Peyer's patch (tissue), 4 donors: ENCODE data around the gene GAS2L1. TPM values are rescaled to one million over a fixed set of nuclear protein-coding genes. Genes with fewer than 3 reads are reported as not detected.

ENCODE experiments used
- DNase-seq, 3 donors: peaks; one replicate each; pipeline ENCODE4 v3.0.0-alpha.2; 2017 to 2019
- H3K27ac ChIP-seq, 4 donors: fragments of 200-600 bp; sonication (generic); one replicate each; pipeline ENCODE4 v1.5.1; 2016 to 2019
- H3K27me3 ChIP-seq, 2 donors: fragments of 200-600 bp; sonication (generic); one replicate each; pipeline ENCODE4 v1.5.1; 2019
- H3K36me3 ChIP-seq, 3 donors: fragments of 200-600 bp; sonication (generic); one replicate each; pipeline ENCODE4 v1.5.1; 2016 to 2019
- H3K4me1 ChIP-seq, 4 donors: fragments of 200-600 bp; sonication (generic); one replicate each; pipeline ENCODE4 v1.5.1; 2016 to 2019
- H3K4me3 ChIP-seq, 4 donors: fragments of 200-600 bp; sonication (generic); 1 replicate in 3 of 4; 2 replicates in 1 of 4; pipeline ENCODE4 v1.5.1; 2016 to 2019; ENCODE audit warnings: mild to moderate bottlenecking in 1 of 4
- H3K9me3 ChIP-seq, 4 donors: fragments of 200-600 bp; sonication (generic); one replicate each; pipeline ENCODE4 v1.5.1; 2016 to 2019; ENCODE audit warnings: mild to moderate bottlenecking in 1 of 4
- CTCF ChIP-seq, 6 experiments: fragments of 450-650 bp in 4 of 6; fragments of 200-600 bp in 2 of 6; sonication (generic) in 1 of 6; IDR thresholded peaks; one replicate each; pipeline ENCODE4 v1.5.1; 2017 to 2019; ENCODE audit warnings: antibody characterized with exemption in 6 of 6, mild to moderate bottlenecking in 3 of 6, moderate library complexity in 1 of 6
- POLR2A ChIP-seq, 2 donors: fragments of 450-650 bp; IDR thresholded peaks; one replicate each; pipeline ENCODE4 v1.5.1; 2017; ENCODE audit warnings: antibody characterized with exemption in 2 of 2, mild to moderate bottlenecking in 2 of 2, moderate library complexity in 2 of 2
- total RNA-seq, 4 donors: library from RNA; depleted of rRNA; stranded (reverse); fragments of >200 nt; gene quantifications; one replicate each; pipeline ENCODE4 v1.1.0, GENCODE V29; 2016

Gene GAS2L1
- total RNA-seq, 4 donors from 2014 or later: 20.6 to 63.1 (median 35.6) TPM

DNA sequence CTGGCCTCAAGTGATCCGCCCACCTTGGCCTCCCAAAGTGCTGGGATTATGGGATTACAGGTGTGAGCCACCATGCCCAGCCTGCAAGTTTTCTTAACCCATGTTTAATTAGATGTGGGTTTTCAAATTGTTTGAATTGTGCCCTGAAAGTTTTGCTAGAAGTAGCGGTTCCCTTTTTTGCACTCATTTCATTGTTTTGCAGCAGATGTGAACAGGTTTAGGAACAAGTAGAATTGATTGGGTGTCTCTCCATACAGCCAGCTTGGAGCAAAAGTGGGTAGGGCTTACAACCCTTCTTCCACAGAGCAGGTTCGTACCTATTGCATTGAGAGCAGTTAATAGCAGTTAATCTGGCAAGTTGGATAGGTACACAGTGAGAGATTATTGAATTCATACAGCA, 22.3 kb upstream of the GAS2L1 start:
- no peak for DNase-seq
- H3K27me3 ChIP-seq: no peaks in the 10 kb centered on the region
- no peak overlapping the region for H3K4me3 ChIP-seq
- H3K4me1 ChIP-seq: no peaks in the 10 kb centered on the region
- H3K27ac ChIP-seq: no peak overlapping the region
- H3K9me3 ChIP-seq: no peaks in the 10 kb centered on the region
- no peak for TF ChIP-seq POLR2A (IDR thresholded peaks at IDR 0.05)
- TF ChIP-seq CTCF (IDR thresholded peaks at IDR 0.05): no peak
- H3K36me3 ChIP-seq: peaks cover 0 to 97% (median 4%) of the 10 kb centered on the region in 3 donors

- TF ChIP-seq POLR2A (IDR thresholded peaks at IDR 0.05): no peak
- TF ChIP-seq CTCF (IDR thresholded peaks at IDR 0.05): no peak
- H3K4me3 ChIP-seq: no peak overlapping the region
- no peak for DNase-seq
- no peaks in the 10 kb centered on the region for H3K27me3 ChIP-seq
- no peak overlapping the region for H3K27ac ChIP-seq
- peaks cover 0 to 99% (median 0%) of the 10 kb centered on the region in 3 donors for H3K36me3 ChIP-seq
- H3K4me1 ChIP-seq: no peaks in the 10 kb centered on the region
- H3K9me3 ChIP-seq: no peaks in the 10 kb centered on the region
Measured at GRCh38 chr22:29288837-29289236, 17.6 kb upstream of the GAS2L1 start.

DNA sequence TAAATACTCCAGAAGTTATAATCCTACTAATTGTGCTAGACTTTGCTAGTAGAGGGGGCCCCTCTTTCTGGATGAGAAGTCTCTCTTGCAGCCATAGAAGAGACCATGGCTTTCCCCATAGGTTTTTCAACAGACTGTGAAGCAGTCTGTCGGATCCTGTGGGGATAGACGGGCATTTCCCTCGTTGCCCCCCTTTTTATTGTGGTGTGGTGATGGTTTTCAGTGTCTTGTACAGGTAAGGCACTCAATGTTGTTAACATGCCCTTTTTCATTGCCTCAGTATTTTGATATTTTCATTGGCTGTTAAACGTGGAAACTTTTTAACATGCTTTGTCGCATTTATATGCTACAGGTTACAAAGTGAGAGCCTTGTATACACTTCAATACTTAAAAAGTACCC, 16.4 kb upstream of the GAS2L1 start:
- peaks cover 0 to 99% (median 0%) of the 10 kb centered on the region in 3 donors for H3K36me3 ChIP-seq
- no peak overlapping the region for H3K4me3 ChIP-seq
- no peak overlapping the region for H3K27ac ChIP-seq
- H3K4me1 ChIP-seq: no peaks in the 10 kb centered on the region
- H3K9me3 ChIP-seq: no peaks in the 10 kb centered on the region
- TF ChIP-seq CTCF (IDR thresholded peaks at IDR 0.05) (no peak), POLR2A (IDR thresholded peaks at IDR 0.05) (no peak)
- no peaks in the 10 kb centered on the region for H3K27me3 ChIP-seq
- DNase-seq: no peak

- peaks cover 0 to 99% (median 0%) of the 10 kb centered on the region in 3 donors for H3K36me3 ChIP-seq
- H3K9me3 ChIP-seq: no peaks in the 10 kb centered on the region
- TF ChIP-seq CTCF (IDR thresholded peaks at IDR 0.05) (no peak), POLR2A (IDR thresholded peaks at IDR 0.05) (no peak)
- no peak overlapping the region for H3K4me3 ChIP-seq
- H3K27me3 ChIP-seq: no peaks in the 10 kb centered on the region
- no peak overlapping the region for H3K27ac ChIP-seq
- DNase-seq: no peak
- no peaks in the 10 kb centered on the region for H3K4me1 ChIP-seq
Measured at GRCh38 chr22:29291215-29291614, 15.2 kb upstream of the GAS2L1 start.

- Histone ChIP-seq H3K27ac (no peak overlapping the region), H3K27me3 (no peaks in the 10 kb centered on the region), H3K36me3 (peaks cover 0 to 100% (median 0%) of the 10 kb centered on the region in 3 donors), H3K9me3 (no peaks in the 10 kb centered on the region), H3K4me1 (no peaks in the 10 kb centered on the region), H3K4me3 (no peak overlapping the region)
- no peak for DNase-seq
- TF ChIP-seq CTCF (IDR thresholded peaks at IDR 0.05) (no peak), POLR2A (IDR thresholded peaks at IDR 0.05) (no peak)
Measured at GRCh38 chr22:29292379-29292778, 14.1 kb upstream of the GAS2L1 start.

DNA sequence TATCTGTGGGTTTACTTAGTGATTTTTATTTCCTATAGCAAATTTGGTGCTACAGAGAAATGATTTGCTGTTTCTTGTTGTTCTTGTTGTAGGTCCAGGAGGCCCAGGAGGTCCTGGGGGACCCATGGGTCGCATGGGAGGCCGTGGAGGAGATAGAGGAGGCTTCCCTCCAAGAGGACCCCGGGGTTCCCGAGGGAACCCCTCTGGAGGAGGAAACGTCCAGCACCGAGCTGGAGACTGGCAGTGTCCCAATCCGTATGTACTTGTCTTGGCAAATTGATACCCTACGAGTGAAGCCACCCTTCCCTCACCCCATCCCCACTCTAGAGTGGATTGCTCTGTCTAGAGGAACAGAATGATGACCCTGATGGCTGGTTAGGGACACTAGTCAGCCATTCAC, 7.8 kb upstream of the GAS2L1 start:
- no peak overlapping the region for H3K27ac ChIP-seq
- TF ChIP-seq CTCF (IDR thresholded peaks at IDR 0.05) (no peak), POLR2A (IDR thresholded peaks at IDR 0.05) (no peak)
- H3K4me3 ChIP-seq: no peak overlapping the region
- DNase-seq: peak in 1 of 3 donors; percentile 34
- peaks cover 0 to 76% (median 2%) of the 10 kb centered on the region in 3 donors for H3K36me3 ChIP-seq
- H3K4me1 ChIP-seq: peaks cover 0 to 27% (median 2%) of the 10 kb centered on the region in 4 donors
- no peaks in the 10 kb centered on the region for H3K27me3 ChIP-seq
- H3K9me3 ChIP-seq: no peaks in the 10 kb centered on the region
